Right lung (tissue), 5 donors: ENCODE results near the gene ACSM6. TPM values are rescaled to one million over a fixed set of nuclear protein-coding genes. Genes with fewer than 3 reads are reported as not detected.

Source experiments
- DNase-seq, 2 donors: peaks; one replicate each; pipeline ENCODE4 v3.0.0-alpha.2; 2013
- polyA plus RNA-seq, 5 donors: library from polyadenylated mRNA; unstranded; fragments of 120-200 nt; gene quantifications; one replicate each; pipeline versions ENCODE4 v1.2.1 to v1.2.3, GENCODE V29; 2013; ENCODE audit warnings: inconsistent platforms in 1 of 5, low replicate concordance in 1 of 5; ENCODE audit not compliant: insufficient read length in 5 of 5, insufficient read depth in 1 of 5

The ACSM6 gene
- polyA plus RNA-seq, 5 donors = 0.19 to 0.63 (median 0.39) TPM

DNA sequence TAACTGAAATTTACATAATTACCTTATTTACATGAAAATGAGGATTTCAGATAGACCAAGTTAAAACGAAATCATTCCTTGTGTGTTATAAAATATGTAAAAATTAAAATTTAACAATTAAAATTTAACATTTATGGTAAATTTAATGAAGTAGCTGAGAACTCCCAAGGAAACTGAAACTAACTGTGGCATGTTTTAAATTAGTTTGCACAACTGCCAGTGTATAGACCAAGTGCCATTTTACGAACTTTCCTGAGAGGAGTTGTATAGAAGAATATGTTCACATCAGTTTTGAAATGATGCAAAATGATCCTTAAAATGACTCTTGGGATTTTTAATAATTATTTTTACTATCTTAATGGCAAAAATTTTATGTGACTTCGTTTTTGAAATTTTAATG is 73.2 kb downstream of the ACSM6 start:
- no peak for DNase-seq

DNA sequence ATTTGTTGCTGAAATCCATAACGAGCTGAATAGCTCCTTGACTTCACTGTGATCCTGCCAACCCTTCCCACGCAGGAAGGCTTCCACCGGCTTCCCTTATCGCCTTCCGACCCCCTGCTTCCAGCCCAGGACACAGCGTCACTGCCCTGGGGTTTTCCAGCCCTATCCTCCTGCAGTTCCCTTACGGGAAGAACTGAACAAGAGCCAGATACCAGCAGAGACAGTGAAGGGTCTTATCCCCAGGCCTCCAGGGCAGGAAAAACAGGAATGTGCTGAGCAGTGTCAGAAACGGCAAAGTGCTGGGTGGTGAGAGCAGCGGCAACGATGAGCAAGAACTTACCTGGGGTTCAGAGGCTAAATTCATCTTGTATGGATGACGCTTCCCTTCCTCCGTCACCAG is 74.4 kb downstream of the ACSM6 start:
- no peak for DNase-seq

DNA sequence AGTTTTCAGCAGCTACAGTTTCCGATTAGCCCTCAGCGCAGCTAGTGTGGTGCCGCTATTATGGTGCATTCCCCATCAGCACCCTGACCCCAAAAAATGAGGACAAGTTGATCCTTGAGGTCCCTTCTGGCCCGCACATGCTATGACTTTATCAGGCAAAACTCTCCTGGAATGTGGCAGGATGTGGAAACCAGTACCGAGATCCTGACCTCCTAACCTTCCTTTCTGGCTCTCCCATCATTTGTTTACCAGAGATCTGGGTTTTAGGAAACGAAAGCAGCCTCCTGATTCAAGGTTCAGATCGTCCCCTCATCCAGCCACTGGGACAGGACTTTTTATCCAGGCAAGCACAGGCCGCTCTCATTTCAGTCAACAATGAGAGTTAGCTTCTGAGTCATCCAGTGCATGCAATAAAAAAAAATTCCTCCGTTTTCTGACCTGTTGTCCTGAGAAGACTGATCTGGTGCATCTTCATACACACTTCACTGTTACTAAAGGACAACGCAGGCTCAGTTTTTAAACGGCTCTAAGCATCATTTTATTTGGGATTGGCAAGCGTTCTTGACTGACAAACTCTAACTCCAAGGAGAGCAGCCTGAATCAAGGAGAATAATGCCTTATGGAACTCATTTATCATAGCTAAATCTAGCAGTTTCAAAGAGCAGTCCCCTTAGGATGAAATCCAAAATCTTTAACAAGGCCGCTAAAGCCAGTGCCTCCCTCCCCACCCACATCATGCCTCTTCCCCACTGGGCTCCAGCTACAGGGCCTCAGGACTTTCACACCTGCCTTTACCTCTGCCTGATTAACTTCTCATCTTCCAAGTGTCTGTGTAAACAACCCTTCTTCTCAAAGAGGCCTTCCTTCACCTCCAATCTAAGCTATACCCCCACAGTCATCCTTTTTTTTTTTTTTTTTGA is 79.6 kb downstream of the ACSM6 start:
- DNase-seq = no peak

DNA sequence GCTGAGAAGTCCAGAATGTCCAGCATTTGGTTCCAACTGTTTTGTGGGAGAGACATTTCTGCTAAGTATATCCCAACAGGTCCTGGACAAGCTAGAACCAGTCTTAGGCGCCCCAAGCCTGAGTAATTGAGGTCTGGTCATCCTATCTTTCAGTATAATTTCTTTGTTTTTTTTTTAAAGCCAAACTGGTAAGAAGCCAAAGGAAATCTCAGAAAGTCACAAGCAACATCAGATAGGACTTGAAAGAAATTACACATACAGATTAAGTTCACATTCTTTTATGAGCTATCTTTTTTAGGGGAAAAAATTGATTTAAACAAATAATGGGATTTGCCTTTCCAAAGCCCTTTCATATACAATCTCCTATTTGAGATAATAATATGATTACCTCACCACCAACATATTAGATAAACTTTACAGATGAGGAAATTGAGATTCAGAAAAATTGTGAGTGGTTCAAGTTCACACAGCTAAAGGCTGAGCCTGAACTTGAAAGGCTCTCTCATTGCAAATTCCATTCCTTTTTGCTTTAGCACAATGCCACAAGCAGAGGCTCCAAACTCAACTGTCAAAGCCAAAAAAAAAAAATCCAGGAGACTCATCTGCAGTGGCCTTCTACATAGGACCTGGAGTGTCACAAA is 81.8 kb downstream of the ACSM6 start:
- no peak for DNase-seq

DNA sequence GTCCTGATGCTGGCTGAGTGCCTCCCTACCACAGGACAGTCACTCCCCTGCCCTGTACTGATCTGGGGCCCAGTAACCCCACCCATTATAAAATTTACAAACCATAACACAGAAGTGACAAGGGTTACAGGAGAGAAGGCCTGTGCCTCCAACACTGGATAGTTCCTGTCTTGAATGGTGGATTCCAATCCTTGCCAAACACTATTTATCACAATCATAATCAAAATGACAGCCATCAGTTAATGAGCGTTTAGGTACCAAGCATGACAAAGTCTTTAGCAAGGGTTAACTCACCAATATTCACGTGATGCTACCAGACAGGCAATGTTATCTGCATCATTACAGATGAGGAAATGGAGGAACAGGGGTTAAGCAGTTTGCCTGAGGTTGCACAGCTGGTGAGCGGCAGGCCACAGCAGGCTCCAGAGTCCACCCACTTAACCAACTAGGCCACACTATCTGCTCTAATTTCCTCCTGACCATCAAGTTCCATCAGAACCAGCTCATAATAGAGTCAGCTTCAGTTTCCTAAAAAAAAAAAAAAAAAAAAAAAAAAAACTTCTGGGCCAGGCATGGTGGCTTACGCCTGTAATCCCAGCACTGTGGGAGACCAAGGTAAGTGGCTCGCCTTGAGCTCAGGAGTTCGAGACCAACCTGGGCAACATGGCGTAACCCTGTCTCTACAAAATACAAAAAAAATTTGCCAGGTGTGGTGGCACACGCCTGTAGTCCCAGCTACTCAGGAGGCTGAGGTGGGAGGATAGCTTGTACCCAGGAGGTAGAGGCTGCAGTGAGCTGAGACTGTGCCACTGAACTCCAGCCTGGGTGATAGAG is 82.5 kb downstream of the ACSM6 start:
- no peak for DNase-seq

DNA sequence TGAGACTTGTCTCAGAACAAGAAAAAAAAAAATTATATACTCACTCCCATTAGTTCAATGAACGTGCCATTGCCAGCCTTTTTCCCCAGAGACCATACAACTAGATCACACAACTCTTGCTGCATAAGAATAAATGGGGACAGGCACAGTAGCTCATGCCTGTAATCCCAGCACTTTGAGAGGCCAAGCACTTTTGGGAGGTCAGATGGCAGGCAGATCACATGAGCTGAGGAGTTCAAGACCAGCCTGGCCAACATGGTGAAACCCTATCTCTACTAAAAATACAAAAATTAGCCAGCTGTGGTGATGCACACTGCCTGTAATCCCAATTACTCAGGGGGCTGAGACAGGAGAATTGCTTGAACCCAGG is 83.1 kb downstream of the ACSM6 start:
- DNase-seq = no peak

DNA sequence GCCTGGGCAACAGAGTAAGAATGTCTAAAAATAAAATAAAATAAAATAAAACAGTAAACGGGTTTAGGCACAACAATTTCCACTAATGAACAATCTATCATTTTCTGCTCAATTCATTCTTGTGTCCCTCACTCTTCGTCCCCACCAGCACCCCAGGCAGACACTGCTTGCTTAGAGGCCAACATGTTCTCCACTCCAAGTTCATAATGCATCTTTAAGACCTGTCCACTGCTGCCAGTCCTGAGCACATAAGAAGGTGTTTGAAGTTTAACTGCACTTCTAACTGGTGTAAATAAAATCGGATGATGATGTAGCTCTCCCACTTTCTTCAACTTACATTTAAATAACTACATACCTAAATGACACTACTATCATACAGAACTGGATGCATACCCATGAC is 83.6 kb downstream of the ACSM6 start:
- no peak for DNase-seq

Other genes with a start within 250 kb of the ACSM6 start
- 10 to 100 TPM in 3 of 5 donors, 1 to 10 TPM in 2; 5.0 to 10.6 (median 10.1) TPM for gene CYP2C8, start 124.7 kb upstream of the ACSM6 start, polyA plus RNA-seq
- 10 to 100 TPM; 76.0 to 92.6 (median 87.5) TPM for gene PDLIM1, start 96.8 kb downstream of the ACSM6 start, polyA plus RNA-seq